ENCODE data around the gene BMPR1B. TPM values are rescaled to one million over a fixed set of nuclear protein-coding genes. Genes with fewer than 3 reads are reported as not detected.

Gene BMPR1B
- total RNA-seq, 1 experiment from 2014 or later, result not detected

DNA sequence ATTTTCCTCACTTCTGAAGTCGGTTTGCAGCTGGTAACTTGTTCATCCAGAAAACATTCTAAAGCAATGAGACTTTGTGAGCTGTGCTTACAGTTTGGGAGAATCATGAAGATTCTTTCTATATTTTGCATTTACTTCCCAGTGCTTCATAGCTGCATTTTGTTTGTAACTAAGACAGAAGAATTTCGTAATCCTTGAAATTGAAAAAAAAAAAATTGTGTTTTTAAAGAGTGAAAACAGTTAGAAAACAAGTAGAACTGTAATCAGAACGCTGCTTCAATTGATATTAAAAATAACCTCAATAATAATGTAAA lies 398.7 kb downstream of the BMPR1B start:
- intact Hi-C loops (cut with micrococcal nuclease), result no loop called here
- TF ChIP-seq, protein P1, sequence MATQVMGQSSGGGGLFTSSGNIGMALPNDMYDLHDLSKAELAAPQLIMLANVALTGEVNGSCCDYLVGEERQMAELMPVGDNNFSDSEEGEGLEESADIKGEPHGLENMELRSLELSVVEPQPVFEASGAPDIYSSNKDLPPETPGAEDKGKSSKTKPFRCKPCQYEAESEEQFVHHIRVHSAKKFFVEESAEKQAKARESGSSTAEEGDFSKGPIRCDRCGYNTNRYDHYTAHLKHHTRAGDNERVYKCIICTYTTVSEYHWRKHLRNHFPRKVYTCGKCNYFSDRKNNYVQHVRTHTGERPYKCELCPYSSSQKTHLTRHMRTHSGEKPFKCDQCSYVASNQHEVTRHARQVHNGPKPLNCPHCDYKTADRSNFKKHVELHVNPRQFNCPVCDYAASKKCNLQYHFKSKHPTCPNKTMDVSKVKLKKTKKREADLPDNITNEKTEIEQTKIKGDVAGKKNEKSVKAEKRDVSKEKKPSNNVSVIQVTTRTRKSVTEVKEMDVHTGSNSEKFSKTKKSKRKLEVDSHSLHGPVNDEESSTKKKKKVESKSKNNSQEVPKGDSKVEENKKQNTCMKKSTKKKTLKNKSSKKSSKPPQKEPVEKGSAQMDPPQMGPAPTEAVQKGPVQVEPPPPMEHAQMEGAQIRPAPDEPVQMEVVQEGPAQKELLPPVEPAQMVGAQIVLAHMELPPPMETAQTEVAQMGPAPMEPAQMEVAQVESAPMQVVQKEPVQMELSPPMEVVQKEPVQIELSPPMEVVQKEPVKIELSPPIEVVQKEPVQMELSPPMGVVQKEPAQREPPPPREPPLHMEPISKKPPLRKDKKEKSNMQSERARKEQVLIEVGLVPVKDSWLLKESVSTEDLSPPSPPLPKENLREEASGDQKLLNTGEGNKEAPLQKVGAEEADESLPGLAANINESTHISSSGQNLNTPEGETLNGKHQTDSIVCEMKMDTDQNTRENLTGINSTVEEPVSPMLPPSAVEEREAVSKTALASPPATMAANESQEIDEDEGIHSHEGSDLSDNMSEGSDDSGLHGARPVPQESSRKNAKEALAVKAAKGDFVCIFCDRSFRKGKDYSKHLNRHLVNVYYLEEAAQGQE (IDR thresholded peaks at IDR 0.05; ENCODE audit: low read depth), result no peak
- TF ChIP-seq ZFX (IDR thresholded peaks at IDR 0.05) (no peak), POLR2AphosphoS5 (IDR thresholded peaks at IDR 0.05; ENCODE audit: low read depth, low read length) (no peak), SP1 (IDR thresholded peaks at IDR 0.05; ENCODE audit: low read depth) (no peak), TCF7L2 (IDR thresholded peaks at IDR 0.05; ENCODE audit: borderline replicate concordance, extremely low read depth, insufficient read depth, insufficient read length) (no peak), CBX3 (IDR thresholded peaks at IDR 0.05; ENCODE audit: low read depth) (no peak), FOSL1 (IDR thresholded peaks at IDR 0.05; ENCODE audit: low read depth) (no peak), EZH2phosphoT487 (IDR thresholded peaks at IDR 0.05; ENCODE audit: borderline replicate concordance) (no peak), ELF1 (IDR thresholded peaks at IDR 0.05; ENCODE audit: borderline replicate concordance, low read depth) (no peak), SIN3A (IDR thresholded peaks at IDR 0.05; ENCODE audit: low read depth) (no peak)
- TF ChIP-seq, protein P2, sequence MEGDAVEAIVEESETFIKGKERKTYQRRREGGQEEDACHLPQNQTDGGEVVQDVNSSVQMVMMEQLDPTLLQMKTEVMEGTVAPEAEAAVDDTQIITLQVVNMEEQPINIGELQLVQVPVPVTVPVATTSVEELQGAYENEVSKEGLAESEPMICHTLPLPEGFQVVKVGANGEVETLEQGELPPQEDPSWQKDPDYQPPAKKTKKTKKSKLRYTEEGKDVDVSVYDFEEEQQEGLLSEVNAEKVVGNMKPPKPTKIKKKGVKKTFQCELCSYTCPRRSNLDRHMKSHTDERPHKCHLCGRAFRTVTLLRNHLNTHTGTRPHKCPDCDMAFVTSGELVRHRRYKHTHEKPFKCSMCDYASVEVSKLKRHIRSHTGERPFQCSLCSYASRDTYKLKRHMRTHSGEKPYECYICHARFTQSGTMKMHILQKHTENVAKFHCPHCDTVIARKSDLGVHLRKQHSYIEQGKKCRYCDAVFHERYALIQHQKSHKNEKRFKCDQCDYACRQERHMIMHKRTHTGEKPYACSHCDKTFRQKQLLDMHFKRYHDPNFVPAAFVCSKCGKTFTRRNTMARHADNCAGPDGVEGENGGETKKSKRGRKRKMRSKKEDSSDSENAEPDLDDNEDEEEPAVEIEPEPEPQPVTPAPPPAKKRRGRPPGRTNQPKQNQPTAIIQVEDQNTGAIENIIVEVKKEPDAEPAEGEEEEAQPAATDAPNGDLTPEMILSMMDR (IDR thresholded peaks at IDR 0.05 in 2 of 3, conservative IDR thresholded peaks at IDR 0.05 in 1 of 3; ENCODE audit: borderline replicate concordance in 1 of 3, insufficient read depth in 1 of 3, low read depth in 2 of 3, low read length in 2 of 3), result no peak
- TF ChIP-seq, protein P3, sequence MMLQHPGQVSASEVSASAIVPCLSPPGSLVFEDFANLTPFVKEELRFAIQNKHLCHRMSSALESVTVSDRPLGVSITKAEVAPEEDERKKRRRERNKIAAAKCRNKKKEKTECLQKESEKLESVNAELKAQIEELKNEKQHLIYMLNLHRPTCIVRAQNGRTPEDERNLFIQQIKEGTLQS (IDR thresholded peaks at IDR 0.05), result no peak
- TF ChIP-seq, protein P4, sequence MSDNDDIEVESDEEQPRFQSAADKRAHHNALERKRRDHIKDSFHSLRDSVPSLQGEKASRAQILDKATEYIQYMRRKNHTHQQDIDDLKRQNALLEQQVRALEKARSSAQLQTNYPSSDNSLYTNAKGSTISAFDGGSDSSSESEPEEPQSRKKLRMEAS (IDR thresholded peaks at IDR 0.05), result no peak
- TF ChIP-seq, protein P5, sequence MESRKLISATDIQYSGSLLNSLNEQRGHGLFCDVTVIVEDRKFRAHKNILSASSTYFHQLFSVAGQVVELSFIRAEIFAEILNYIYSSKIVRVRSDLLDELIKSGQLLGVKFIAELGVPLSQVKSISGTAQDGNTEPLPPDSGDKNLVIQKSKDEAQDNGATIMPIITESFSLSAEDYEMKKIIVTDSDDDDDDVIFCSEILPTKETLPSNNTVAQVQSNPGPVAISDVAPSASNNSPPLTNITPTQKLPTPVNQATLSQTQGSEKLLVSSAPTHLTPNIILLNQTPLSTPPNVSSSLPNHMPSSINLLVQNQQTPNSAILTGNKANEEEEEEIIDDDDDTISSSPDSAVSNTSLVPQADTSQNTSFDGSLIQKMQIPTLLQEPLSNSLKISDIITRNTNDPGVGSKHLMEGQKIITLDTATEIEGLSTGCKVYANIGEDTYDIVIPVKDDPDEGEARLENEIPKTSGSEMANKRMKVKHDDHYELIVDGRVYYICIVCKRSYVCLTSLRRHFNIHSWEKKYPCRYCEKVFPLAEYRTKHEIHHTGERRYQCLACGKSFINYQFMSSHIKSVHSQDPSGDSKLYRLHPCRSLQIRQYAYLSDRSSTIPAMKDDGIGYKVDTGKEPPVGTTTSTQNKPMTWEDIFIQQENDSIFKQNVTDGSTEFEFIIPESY (IDR thresholded peaks at IDR 0.05; ENCODE audit: extremely low read depth, insufficient replicate concordance, low read length), result no peak
- no peaks in the 10 kb centered on the region for H3K9me3 ChIP-seq (ENCODE audit: control insufficient read depth in 1 of 2, insufficient read depth in 1 of 2, low read depth in 1 of 2, low read length in 2 of 2)
- H3K9ac ChIP-seq (ENCODE audit: low read length), result no peak overlapping the region
- no peak overlapping the region for H3K4me2 ChIP-seq (ENCODE audit: low read length)
- RAD21 ChIA-PET (ENCODE audit: low non-redundant PET in 1 of 2, low total read pairs in 2 of 2, uncharacterized antibody in 2 of 2, unreplicated experiment in 2 of 2), result no interaction called here
- H3K4me1 ChIP-seq (ENCODE audit: control insufficient read depth in 1 of 2, insufficient read depth in 2 of 2, low read length in 2 of 2), result no peaks in the 10 kb centered on the region
- H3K4me3 ChIP-seq (replicated peaks in 1 of 2; ENCODE audit: low read depth in 1 of 2, low read length in 2 of 2), result no peak overlapping the region
- H3K79me2 ChIP-seq (ENCODE audit: insufficient read depth, low read length), result no peaks in the 10 kb centered on the region
- CTCF ChIA-PET, result interaction anchor here (0.7 to 1.2 kb wide), 7 partner anchors 8 to 535 kb away, joined by 3 to 5 read pairs (median 4); no protein-coding TSS in a partner anchor
- H3K27me3 ChIP-seq (ENCODE audit: insufficient read depth, low read length), result no peaks in the 10 kb centered on the region
- DNase-seq (ENCODE audit: low read depth, low spot score) (no peak), ATAC-seq (no peak)
- POLR2A ChIA-PET, result no interaction called here
- peak overlapping the region; percentile 7 for H2AFZ ChIP-seq (ENCODE audit: low read depth, low read length, poor library complexity, severe bottlenecking)
- BruUV-seq (replicated peaks), result no TSS peak
- no peaks in the 10 kb centered on the region for H3K36me3 ChIP-seq (ENCODE audit: control insufficient read depth in 1 of 2, insufficient read depth in 2 of 2, low read length in 2 of 2)
- no peaks in the 10 kb centered on the region for H4K20me1 ChIP-seq (ENCODE audit: insufficient read depth)
- H3K27ac ChIP-seq (ENCODE audit: low read depth, low read length), result no peak overlapping the region
- H3K9me2 ChIP-seq (ENCODE audit: insufficient read depth), result no peaks in the 10 kb centered on the region

All from HCT116 (cell line).